Measurements from ENCODE around the gene NDUFS2.

Gene NDUFS2
- total RNA-seq = 111 to 116 reads per million in 2 donors

- peak; percentile 67 for DNase-seq
These were observed at the start of gene NDUFS2 for GRCh38 chr1:161201836-161202712. Gene NDUFS2, plus strand, starts transcription at chr1:161202367. Its CDS starts 19 bp downstream, at chr1:161202386.

GRCh38 chr1:161153176-161153575, 49.0 kb upstream of the NDUFS2 start:
- no peak for DNase-seq

- DNase-seq = no peak
These were observed 48.4 kb upstream of the NDUFS2 start, which contains the start of gene UFC1 for GRCh38 chr1:161153682-161154337. Gene UFC1, plus strand, starts transcription at chr1:161153978. Its CDS starts 20 bp downstream, at chr1:161153998.

GRCh38 chr1:161157867-161158266, 44.3 kb upstream of the NDUFS2 start:
- DNase-seq = no peak

- DNase-seq = no peak
These were observed 43.7 kb upstream of the NDUFS2 start for GRCh38 chr1:161158316-161159010.

- peak; percentile 84 for DNase-seq
These were observed 42.9 kb upstream of the NDUFS2 start, which contains the start of gene USP21 for GRCh38 chr1:161159087-161159912. Gene USP21, plus strand, starts transcription at chr1:161159500. Its CDS starts 1,141 bp downstream, at chr1:161160641.

GRCh38 chr1:161159913-161160243, 42.3 kb upstream of the NDUFS2 start:
- DNase-seq = no peak

GRCh38 chr1:161160671-161161145, 41.5 kb upstream of the NDUFS2 start:
- DNase-seq = no peak

GRCh38 chr1:161161652-161162051, 40.5 kb upstream of the NDUFS2 start:
- DNase-seq = no peak

GRCh38 chr1:161162052-161162451, 40.1 kb upstream of the NDUFS2 start:
- no peak for DNase-seq

GRCh38 chr1:161162806-161163205, 39.4 kb upstream of the NDUFS2 start:
- no peak for DNase-seq

GRCh38 chr1:161163793-161164192, 38.4 kb upstream of the NDUFS2 start:
- no peak for DNase-seq

GRCh38 chr1:161164901-161165610, 37.1 kb upstream of the NDUFS2 start:
- no peak for DNase-seq

GRCh38 chr1:161165742-161166668, 36.2 kb upstream of the NDUFS2 start, which contains the start of gene PPOX:
Gene PPOX, plus strand, starts transcription at chr1:161166426. Its CDS starts 422 bp downstream, at chr1:161166848.
- DNase-seq = peak; percentile 66

GRCh38 chr1:161166669-161167548, 35.3 kb upstream of the NDUFS2 start:
- no peak for DNase-seq

GRCh38 chr1:161168906-161169305, 33.3 kb upstream of the NDUFS2 start:
- DNase-seq = no peak

- no peak for DNase-seq
These were observed 31.0 kb upstream of the NDUFS2 start for GRCh38 chr1:161171191-161171590.

GRCh38 chr1:161171696-161172095, 30.5 kb upstream of the NDUFS2 start:
- no peak for DNase-seq

- DNase-seq = no peak
These were observed 29.8 kb upstream of the NDUFS2 start for GRCh38 chr1:161172349-161172748.
